ENCODE measurements around the gene MALSU1.

- no peak for TF ChIP-seq CTCF (conservative IDR thresholded peaks at IDR 0.05 in 1 of 2, IDR thresholded peaks at IDR 0.05 in 1 of 2; ENCODE audit: low read depth in 1 of 2, low read length in 2 of 2)
- no peak for TF ChIP-seq EZH2 (IDR thresholded peaks at IDR 0.05; ENCODE audit: low read length, missing control alignments)
Measured at GRCh38 chr7:23260371-23260770, 38.8 kb upstream of the MALSU1 start.

Data from fibroblast of lung (primary cell).